NCI-H2107 (cell line): ENCODE measurements around the gene RGS9.
A peak's percentile ranks its signal among the peaks of the same experiment; 100 is the strongest.
"Not testable (repeated sequence)": the region's sequence is repeated elsewhere in the genome, so short reads cannot be mapped to it uniquely, and the experiment has no call there.

Experiments
- DNase-seq: peaks from one replicate; lab custom pipeline; 2025; lab: John Stamatoyannopoulos, UW

RGS9 gene

GRCh38 chr17:65183736-65184135, 46.6 kb downstream of the RGS9 start:
- no peak for DNase-seq

GRCh38 chr17:65184235-65184959, 47.2 kb downstream of the RGS9 start:
- no peak for DNase-seq

GRCh38 chr17:65185062-65185461, 47.9 kb downstream of the RGS9 start:
- DNase-seq: no peak

GRCh38 chr17:65185668-65186382, 48.7 kb downstream of the RGS9 start:
- no peak for DNase-seq

GRCh38 chr17:65190467-65191097, 53.4 kb downstream of the RGS9 start:
- DNase-seq: no peak

- no peak for DNase-seq
Measured at GRCh38 chr17:65191811-65192740, 54.9 kb downstream of the RGS9 start.

GRCh38 chr17:65193305-65193704, 56.1 kb downstream of the RGS9 start:
- DNase-seq: no peak

GRCh38 chr17:65193716-65194293, 56.6 kb downstream of the RGS9 start:
- no peak for DNase-seq

- no peak for DNase-seq
Measured at GRCh38 chr17:65194670-65195334, 57.6 kb downstream of the RGS9 start.

GRCh38 chr17:65195716-65196115, 58.5 kb downstream of the RGS9 start:
- DNase-seq: no peak

- no peak for DNase-seq
Measured at GRCh38 chr17:65196617-65197016, 59.4 kb downstream of the RGS9 start.

- DNase-seq: no peak
Measured at GRCh38 chr17:65197201-65197600, 60.0 kb downstream of the RGS9 start.

GRCh38 chr17:65198653-65199382, 61.6 kb downstream of the RGS9 start:
- DNase-seq: peak; percentile 22

GRCh38 chr17:65201331-65201730, 64.2 kb downstream of the RGS9 start:
- DNase-seq: no peak

- DNase-seq: no peak
Measured at GRCh38 chr17:65202844-65203571, 65.8 kb downstream of the RGS9 start.

- no peak for DNase-seq
Measured at GRCh38 chr17:65204001-65204400, 66.8 kb downstream of the RGS9 start.

- DNase-seq: no peak
Measured at GRCh38 chr17:65205655-65206054, 68.5 kb downstream of the RGS9 start.

- not testable (repeated sequence) for DNase-seq
Measured at GRCh38 chr17:65207448-65207847, 70.3 kb downstream of the RGS9 start.

- DNase-seq: no peak
Measured at GRCh38 chr17:65208717-65209116, 71.5 kb downstream of the RGS9 start.

- no peak for DNase-seq
Measured at GRCh38 chr17:65218261-65218660, 81.1 kb downstream of the RGS9 start.
